Occipital lobe (tissue), 2 donors: ENCODE data around the gene AKAP8L. TPM values are rescaled to one million over a fixed set of nuclear protein-coding genes. Genes with fewer than 3 reads are reported as not detected.

Source experiments
- DNase-seq: peaks from one replicate; lab custom pipeline; 2025; lab: John Stamatoyannopoulos, UW
- total RNA-seq: library from RNA; depleted of rRNA; stranded (reverse); fragments of >200 nt; gene quantifications from one replicate; pipeline ENCODE4 v1.2.3, GENCODE V29; 2014

AKAP8L gene
- 59.6 TPM for total RNA-seq

GRCh38 chr19:15418579-15419412 is at the start of gene AKAP8L:
TSS of gene AKAP8L (minus strand) at chr19:15418988. CDS start at chr19:15418923, 65 bp downstream.
- peak; percentile 99 for DNase-seq

GRCh38 chr19:15467734-15468214 is 49.0 kb upstream of the AKAP8L start:
- DNase-seq = no peak

- DNase-seq = no peak
Observed at GRCh38 chr19:15466851-15467733, 48.3 kb upstream of the AKAP8L start.

- DNase-seq = no peak
Observed at GRCh38 chr19:15464394-15465385, 45.9 kb upstream of the AKAP8L start, which contains the start of gene RASAL3. TSS of gene RASAL3 (minus strand) at chr19:15464544. CDS start at chr19:15464358, 186 bp downstream.

- DNase-seq = no peak
Observed at GRCh38 chr19:15463861-15464371, 45.1 kb upstream of the AKAP8L start.

- no peak for DNase-seq
Observed at GRCh38 chr19:15461694-15462093, 42.9 kb upstream of the AKAP8L start.

- DNase-seq = no peak
Observed at GRCh38 chr19:15457701-15458484, 39.1 kb upstream of the AKAP8L start.

- no peak for DNase-seq
Observed at GRCh38 chr19:15456871-15457700, 38.3 kb upstream of the AKAP8L start.

GRCh38 chr19:15456441-15456840 is 37.7 kb upstream of the AKAP8L start:
- DNase-seq = no peak

GRCh38 chr19:15455996-15456395 is 37.2 kb upstream of the AKAP8L start:
- DNase-seq = no peak

- DNase-seq = no peak
Observed at GRCh38 chr19:15453906-15454860, 35.4 kb upstream of the AKAP8L start.

- DNase-seq = no peak
Observed at GRCh38 chr19:15453091-15453578, 34.3 kb upstream of the AKAP8L start.

GRCh38 chr19:15452111-15453047 is 33.6 kb upstream of the AKAP8L start:
- peak; percentile 38 for DNase-seq

- no peak for DNase-seq
Observed at GRCh38 chr19:15450528-15450890, 31.7 kb upstream of the AKAP8L start.

GRCh38 chr19:15449620-15450527 is 31.1 kb upstream of the AKAP8L start, which contains the start of gene WIZ:
TSS of gene WIZ (minus strand) at chr19:15449956. CDS start at chr19:15448307, 1,649 bp downstream.
- DNase-seq = peak; percentile 68
